ENCODE results near the gene TAC3. TPM values are rescaled to one million over a fixed set of nuclear protein-coding genes. Genes with fewer than 3 reads are reported as not detected.
"Not testable (repeated sequence)": the region's sequence is repeated elsewhere in the genome, so short reads cannot be mapped to it uniquely, and the experiment has no call there.

Gene TAC3
- total RNA-seq, 1 donor from 2014 or later: not detected

DNA sequence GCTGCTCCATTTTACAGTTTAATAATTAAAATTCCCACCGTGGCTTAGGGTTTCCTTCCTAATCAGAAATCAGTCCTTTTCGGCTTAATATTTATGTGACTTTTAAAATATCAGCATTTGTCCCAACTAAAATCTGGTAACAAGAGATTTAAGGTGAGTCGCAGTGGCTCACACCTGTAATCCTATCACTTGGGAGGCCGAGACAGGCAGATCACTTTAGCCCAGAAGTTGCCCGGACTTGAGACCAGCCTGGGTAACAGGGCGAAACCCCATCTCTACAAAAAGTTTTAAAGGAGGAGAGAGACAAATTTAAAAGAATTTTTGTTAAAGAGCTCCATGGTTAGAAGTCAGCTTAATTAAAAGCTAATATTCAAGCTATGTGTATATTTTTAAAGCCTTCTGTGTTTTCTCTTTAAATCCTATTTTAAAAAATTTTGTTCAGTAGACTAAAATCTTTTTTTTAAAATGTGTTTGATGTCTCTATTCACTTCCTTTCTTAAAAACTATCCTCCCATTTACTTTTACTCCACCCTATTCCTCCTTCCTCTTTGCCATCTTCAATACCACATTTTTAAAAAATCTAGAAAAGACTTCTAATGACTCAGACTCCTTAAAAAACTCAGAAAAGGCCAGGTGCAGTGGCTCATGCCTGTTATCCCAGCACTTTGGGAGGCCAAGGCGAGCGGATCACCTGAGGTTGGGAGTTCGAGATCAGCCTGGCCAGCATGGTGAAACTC, 3.8 kb upstream of the TAC3 start:
- TF ChIP-seq, protein P1, sequence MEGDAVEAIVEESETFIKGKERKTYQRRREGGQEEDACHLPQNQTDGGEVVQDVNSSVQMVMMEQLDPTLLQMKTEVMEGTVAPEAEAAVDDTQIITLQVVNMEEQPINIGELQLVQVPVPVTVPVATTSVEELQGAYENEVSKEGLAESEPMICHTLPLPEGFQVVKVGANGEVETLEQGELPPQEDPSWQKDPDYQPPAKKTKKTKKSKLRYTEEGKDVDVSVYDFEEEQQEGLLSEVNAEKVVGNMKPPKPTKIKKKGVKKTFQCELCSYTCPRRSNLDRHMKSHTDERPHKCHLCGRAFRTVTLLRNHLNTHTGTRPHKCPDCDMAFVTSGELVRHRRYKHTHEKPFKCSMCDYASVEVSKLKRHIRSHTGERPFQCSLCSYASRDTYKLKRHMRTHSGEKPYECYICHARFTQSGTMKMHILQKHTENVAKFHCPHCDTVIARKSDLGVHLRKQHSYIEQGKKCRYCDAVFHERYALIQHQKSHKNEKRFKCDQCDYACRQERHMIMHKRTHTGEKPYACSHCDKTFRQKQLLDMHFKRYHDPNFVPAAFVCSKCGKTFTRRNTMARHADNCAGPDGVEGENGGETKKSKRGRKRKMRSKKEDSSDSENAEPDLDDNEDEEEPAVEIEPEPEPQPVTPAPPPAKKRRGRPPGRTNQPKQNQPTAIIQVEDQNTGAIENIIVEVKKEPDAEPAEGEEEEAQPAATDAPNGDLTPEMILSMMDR (IDR thresholded peaks at IDR 0.05): no peak
- H3K27ac ChIP-seq: no peak overlapping the region
- ATAC-seq: no peak
- DNase-seq: no peak
- H3K36me3 ChIP-seq: no peaks in the 10 kb centered on the region
- intact Hi-C loops (cut with DNase I): no loop called here
- H3K9me3 ChIP-seq: no peaks in the 10 kb centered on the region
- H3K4me3 ChIP-seq: no peak overlapping the region
- no peaks in the 10 kb centered on the region for H3K4me1 ChIP-seq
- H3K27me3 ChIP-seq: peaks cover 8% of the 10 kb centered on the region

- no peak overlapping the region for H3K4me3 ChIP-seq
- no peaks in the 10 kb centered on the region for H3K4me1 ChIP-seq
- intact Hi-C loops (cut with DNase I): no loop called here
- DNase-seq (no peak), ATAC-seq (no peak)
- peaks cover 8% of the 10 kb centered on the region for H3K27me3 ChIP-seq
- no peaks in the 10 kb centered on the region for H3K36me3 ChIP-seq
- TF ChIP-seq, protein P1 (IDR thresholded peaks at IDR 0.05): no peak
- H3K9me3 ChIP-seq: no peaks in the 10 kb centered on the region
- no peak overlapping the region for H3K27ac ChIP-seq
Measured at GRCh38 chr12:57018906-57019305, 2.6 kb upstream of the TAC3 start.

- intact Hi-C loops (cut with DNase I); H3K27me3 ChIP-seq; ATAC-seq; H3K4me1 ChIP-seq; H3K4me3 ChIP-seq; DNase-seq; H3K36me3 ChIP-seq; H3K9me3 ChIP-seq; H3K27ac ChIP-seq: not testable (repeated sequence)
Measured at GRCh38 chr12:57018353-57018752, 2.0 kb upstream of the TAC3 start.

- TF ChIP-seq, protein P1 (IDR thresholded peaks at IDR 0.05): no peak
- no peaks in the 10 kb centered on the region for H3K4me1 ChIP-seq
- DNase-seq (no peak), ATAC-seq (no peak)
- H3K9me3 ChIP-seq: no peaks in the 10 kb centered on the region
- H3K4me3 ChIP-seq: no peak overlapping the region
- H3K27me3 ChIP-seq: peaks cover 8% of the 10 kb centered on the region
- no peak overlapping the region for H3K27ac ChIP-seq
- no peaks in the 10 kb centered on the region for H3K36me3 ChIP-seq
- intact Hi-C loops (cut with DNase I): no loop called here
Measured at GRCh38 chr12:57012600-57013465, 3.5 kb downstream of the TAC3 start.

DNA sequence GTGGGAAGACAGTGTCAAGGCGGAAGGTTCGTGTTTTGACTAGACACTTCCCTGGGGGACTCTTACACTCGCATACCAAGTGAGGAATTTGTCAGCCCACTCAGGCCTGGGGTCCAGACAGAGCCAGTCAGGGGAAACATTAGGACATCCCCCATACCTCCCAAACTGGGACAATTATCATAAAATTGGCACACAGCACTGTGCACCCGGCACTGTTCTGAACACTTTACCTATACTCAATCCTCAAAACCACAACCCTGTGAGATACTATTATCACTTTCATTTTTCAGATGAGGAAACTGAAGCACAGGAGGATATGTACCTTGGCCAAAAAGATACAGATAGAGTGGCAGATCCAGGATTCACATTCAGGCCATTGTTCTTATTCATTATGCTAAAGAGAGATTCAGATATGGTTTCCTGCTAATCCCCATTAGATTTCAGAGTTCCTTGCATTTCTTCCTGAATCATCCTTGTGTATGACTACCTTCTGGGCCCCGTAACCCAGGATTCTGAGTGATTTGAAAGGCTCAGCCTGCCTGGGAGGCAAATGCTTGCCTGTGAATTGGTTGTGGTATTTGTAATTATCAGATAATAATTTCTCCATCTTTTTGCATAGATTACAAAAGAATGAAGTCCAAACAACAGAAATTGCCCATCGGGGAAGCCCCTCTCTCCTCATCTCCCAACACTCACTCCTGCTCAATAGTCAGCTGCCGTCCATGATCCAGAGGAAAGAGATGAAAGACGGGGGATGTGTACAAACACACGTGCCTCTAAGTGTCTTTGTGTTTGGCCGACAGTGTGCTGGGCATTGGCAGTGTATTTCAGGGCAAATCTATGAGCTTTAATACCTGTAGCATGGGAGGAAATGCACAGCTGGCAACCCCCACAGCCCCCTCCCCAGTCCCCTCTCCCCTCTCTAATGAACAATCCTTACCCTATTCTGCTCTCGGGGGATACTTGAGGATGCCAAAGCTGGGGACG, 4.6 kb downstream of the TAC3 start:
- TF ChIP-seq, protein P1 (IDR thresholded peaks at IDR 0.05): no peak
- peaks cover 3% of the 10 kb centered on the region for H3K4me1 ChIP-seq
- intact Hi-C loops (cut with DNase I): no loop called here
- H3K4me3 ChIP-seq: no peak overlapping the region
- H3K27me3 ChIP-seq: peaks cover 8% of the 10 kb centered on the region
- DNase-seq (no peak), ATAC-seq (no peak)
- no peak overlapping the region for H3K27ac ChIP-seq
- H3K9me3 ChIP-seq: no peaks in the 10 kb centered on the region
- no peaks in the 10 kb centered on the region for H3K36me3 ChIP-seq
